ENCODE results near the gene ATXN10. TPM values are rescaled to one million over a fixed set of nuclear protein-coding genes. Genes with fewer than 3 reads are reported as not detected.

Gene ATXN10
- polyA plus RNA-seq, 3 donors: 60.1 to 106 (median 92.4) TPM

- Mint-ChIP-seq H3K36me3 (peaks cover 11 to 17% of the 10 kb centered on the region in 2 donors), H3K27me3 (ENCODE audit: low read depth in 3 of 3) (peaks cover 49 to 67% (median 56%) of the 10 kb centered on the region in 3 donors), H3K27ac (no peak overlapping the region), H3K4me1 (no peaks in the 10 kb centered on the region), H3K4me3 (peak overlapping the region in 1 of 2 donors; percentile 76), H3K9me3 (peaks cover 0 to 10% (median 6%) of the 10 kb centered on the region in 7 donors)
- TF ChIP-seq CTCF (IDR thresholded peaks at IDR 0.05): peak; percentile 93
- Histone ChIP-seq H3K4me2 (replicated peaks; ENCODE audit: extremely low read depth, low read length, poor library complexity, severe bottlenecking) (no peak overlapping the region), H3K4me3 (replicated peaks in 1 of 3; ENCODE audit: low read depth in 2 of 3, low read length in 3 of 3) (no peak overlapping the region), H3K36me3 (replicated peaks in 1 of 2; ENCODE audit: control insufficient read depth in 1 of 2, insufficient read depth in 2 of 2, low read length in 2 of 2) (no peaks in the 10 kb centered on the region), H3K27ac (ENCODE audit: low read depth in 1 of 2, low read length in 2 of 2) (no peak overlapping the region), H3K9ac (ENCODE audit: insufficient read depth, low read length, poor library complexity, severe bottlenecking) (no peak overlapping the region), H4K20me1 (ENCODE audit: insufficient read depth, low read length) (no peaks in the 10 kb centered on the region), H2AFZ (ENCODE audit: insufficient read depth, low read depth, low read length, poor library complexity, severe bottlenecking) (no peak overlapping the region), H3K27me3 (ENCODE audit: control insufficient read depth in 2 of 2, insufficient read depth in 2 of 2, low read length in 2 of 2) (peaks cover 23 to 59% of the 10 kb centered on the region in 2 donors), H3K9me3 (replicated peaks in 1 of 2; ENCODE audit: control insufficient read depth in 1 of 2, insufficient read depth in 1 of 2, low read length in 2 of 2) (peaks cover 0 to 4% of the 10 kb centered on the region in 2 donors), H3K4me1 (ENCODE audit: control insufficient read depth in 1 of 2, insufficient read depth in 2 of 2, low read length in 2 of 2) (no peaks in the 10 kb centered on the region), H3K79me2 (ENCODE audit: insufficient read depth, low read length) (no peaks in the 10 kb centered on the region)
- DNase-seq: peak; percentile 23 to 38 (median 30)
- intact Hi-C loops (cut with micrococcal nuclease): loop anchor here (5.0 to 10.0 kb wide), 2 partner anchors 251 to 253 kb away; no protein-coding TSS in a partner anchor
- WGBS (ENCODE audit: insufficient coverage): 0% methylated on average over 2 of the region's 19 CpGs
Observed at GRCh38 chr22:45863981-45864751, 192.5 kb downstream of the ATXN10 start.

- no peak overlapping the region for H3K4me3 ChIP-seq (replicated peaks in 1 of 3; ENCODE audit: low read depth in 2 of 3, low read length in 3 of 3)
- intact Hi-C loops (cut with micrococcal nuclease): loop anchor here (5.0 to 10.0 kb wide), 2 partner anchors 250 to 252 kb away; no protein-coding TSS in a partner anchor
- Mint-ChIP-seq H3K4me1 (no peaks in the 10 kb centered on the region), H3K36me3 (peaks cover 5 to 14% of the 10 kb centered on the region in 2 donors), H3K4me3 (peak overlapping the region in 1 of 2 donors; percentile 76), H3K27ac (no peak overlapping the region), H3K9me3 (peaks cover 0 to 10% (median 6%) of the 10 kb centered on the region in 7 donors), H3K27me3 (ENCODE audit: low read depth in 3 of 3) (peaks cover 54 to 76% (median 64%) of the 10 kb centered on the region in 3 donors)
- no peaks in the 10 kb centered on the region for H3K4me1 ChIP-seq (ENCODE audit: control insufficient read depth in 1 of 2, insufficient read depth in 2 of 2, low read length in 2 of 2)
- peaks cover 0 to 4% of the 10 kb centered on the region in 2 donors for H3K9me3 ChIP-seq (replicated peaks in 1 of 2; ENCODE audit: control insufficient read depth in 1 of 2, insufficient read depth in 1 of 2, low read length in 2 of 2)
- H3K27ac ChIP-seq (ENCODE audit: low read depth in 1 of 2, low read length in 2 of 2): no peak overlapping the region
- no peaks in the 10 kb centered on the region for H3K36me3 ChIP-seq (replicated peaks in 1 of 2; ENCODE audit: control insufficient read depth in 1 of 2, insufficient read depth in 2 of 2, low read length in 2 of 2)
- H3K9ac ChIP-seq (ENCODE audit: insufficient read depth, low read length, poor library complexity, severe bottlenecking): no peak overlapping the region
- TF ChIP-seq CTCF (IDR thresholded peaks at IDR 0.05): no peak
- no peak overlapping the region for H3K4me2 ChIP-seq (replicated peaks; ENCODE audit: extremely low read depth, low read length, poor library complexity, severe bottlenecking)
- no peaks in the 10 kb centered on the region for H3K79me2 ChIP-seq (ENCODE audit: insufficient read depth, low read length)
- no peaks in the 10 kb centered on the region for H4K20me1 ChIP-seq (ENCODE audit: insufficient read depth, low read length)
- 95% methylated on average over 8 of the region's 11 CpGs for WGBS (ENCODE audit: insufficient coverage)
- H2AFZ ChIP-seq (ENCODE audit: insufficient read depth, low read depth, low read length, poor library complexity, severe bottlenecking): no peak overlapping the region
- no peak for DNase-seq
- peaks cover 23 to 67% of the 10 kb centered on the region in 2 donors for H3K27me3 ChIP-seq (ENCODE audit: control insufficient read depth in 2 of 2, insufficient read depth in 2 of 2, low read length in 2 of 2)
Observed at GRCh38 chr22:45864959-45865476, 193.4 kb downstream of the ATXN10 start.

Measured in CD14-positive monocyte (primary cell).